ENCODE results near the gene FGGY.

FGGY gene

DNA sequence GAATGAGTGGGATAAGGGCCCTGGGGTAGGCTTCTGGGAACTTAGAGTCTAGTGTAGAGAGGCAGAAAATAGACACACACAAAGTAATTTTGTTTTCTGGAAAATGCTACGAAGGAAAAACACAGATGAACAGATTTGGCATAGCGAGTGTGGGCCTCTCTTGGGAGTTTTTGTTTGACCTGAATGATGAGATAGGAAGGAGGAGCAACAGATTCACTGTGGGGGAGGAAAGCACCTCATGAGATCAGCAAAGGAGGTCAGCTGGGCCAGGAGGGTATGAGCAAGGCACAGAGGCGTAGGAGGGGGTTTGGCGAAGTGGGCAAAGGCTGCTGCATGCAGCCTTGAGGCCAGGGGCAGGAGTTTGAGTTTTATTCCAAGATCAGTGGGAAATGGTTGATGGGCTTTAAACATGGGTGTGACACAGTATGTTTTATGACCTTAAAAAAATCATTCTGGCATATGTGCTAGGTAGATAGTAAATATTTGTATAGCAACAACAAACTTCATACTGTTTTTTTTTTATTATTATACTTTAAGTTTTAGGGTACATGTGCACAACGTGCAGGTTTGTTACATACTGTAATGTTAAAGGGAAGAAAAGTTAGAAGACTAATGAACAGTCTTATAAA, 57.9 kb downstream of the FGGY start:
- DNase-seq, result no peak

DNA sequence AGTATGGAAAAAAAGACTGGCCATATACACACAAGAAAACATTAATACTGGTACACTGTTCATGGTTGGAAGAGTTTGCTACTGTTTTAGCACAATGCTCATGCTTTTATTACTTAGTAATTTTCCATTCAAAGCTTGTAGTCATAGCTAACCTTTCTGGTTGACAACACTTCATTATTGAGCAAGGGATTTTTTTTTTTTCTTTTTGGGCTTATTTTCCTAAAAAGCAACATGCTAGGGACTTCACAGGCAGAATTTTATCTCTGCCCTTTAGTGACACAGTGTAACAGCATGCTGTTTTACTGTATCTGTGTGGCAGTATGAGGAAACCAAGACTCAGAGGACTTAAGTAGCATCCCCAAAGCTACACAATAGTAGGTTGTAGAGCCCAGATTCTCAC, 58.5 kb downstream of the FGGY start:
- DNase-seq, result no peak

DNA sequence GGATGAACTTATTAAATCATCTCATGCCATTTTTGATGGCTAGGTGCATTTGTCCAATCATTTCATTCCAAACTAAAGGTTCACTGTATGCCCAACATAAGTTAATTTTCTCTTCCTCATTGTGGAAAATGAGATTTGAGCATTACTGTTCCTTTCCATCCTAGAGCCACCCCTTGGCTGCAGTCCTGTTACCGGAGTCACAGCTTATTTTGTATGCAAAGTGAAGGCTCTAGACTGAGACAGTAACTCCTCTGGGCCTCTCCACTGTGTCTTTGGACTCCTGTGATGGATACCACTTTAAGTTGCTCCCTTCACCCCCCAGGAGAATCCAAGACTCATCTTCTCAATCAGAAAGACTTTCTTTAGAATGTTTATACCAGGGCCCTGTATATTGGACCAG, 59.7 kb downstream of the FGGY start:
- no peak for DNase-seq

DNA sequence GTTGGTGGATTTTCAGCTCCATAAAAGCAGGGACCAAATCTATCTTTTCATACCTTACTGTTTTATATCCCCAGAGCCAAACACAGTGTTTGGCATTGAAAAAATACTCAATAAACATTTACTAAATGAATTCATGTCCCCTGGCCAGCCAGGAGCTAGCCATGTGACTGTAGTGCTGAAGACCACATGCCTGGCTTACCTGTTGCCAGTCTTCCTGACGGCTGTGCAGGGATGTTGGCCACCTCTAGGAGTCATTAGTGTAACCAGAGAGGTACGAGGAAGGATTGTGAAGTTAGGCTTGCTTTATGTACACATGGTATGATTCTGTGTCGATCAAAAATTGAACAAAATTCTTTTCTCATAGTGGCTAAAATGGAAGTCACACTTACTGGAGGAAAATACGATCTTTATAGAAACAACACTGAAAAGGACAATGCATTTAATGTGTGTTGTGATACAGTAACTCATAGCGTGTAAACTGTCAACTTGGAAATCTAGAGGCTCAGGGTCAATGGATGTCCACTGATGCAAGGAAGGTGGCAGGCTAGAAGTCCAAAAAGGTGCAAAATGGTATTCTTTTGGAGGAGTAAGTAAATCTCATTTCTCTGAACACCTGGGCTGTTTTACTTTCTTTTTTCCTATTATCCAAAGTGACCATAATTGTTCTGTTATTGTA, 60.9 kb downstream of the FGGY start:
- DNase-seq, result no peak

DNA sequence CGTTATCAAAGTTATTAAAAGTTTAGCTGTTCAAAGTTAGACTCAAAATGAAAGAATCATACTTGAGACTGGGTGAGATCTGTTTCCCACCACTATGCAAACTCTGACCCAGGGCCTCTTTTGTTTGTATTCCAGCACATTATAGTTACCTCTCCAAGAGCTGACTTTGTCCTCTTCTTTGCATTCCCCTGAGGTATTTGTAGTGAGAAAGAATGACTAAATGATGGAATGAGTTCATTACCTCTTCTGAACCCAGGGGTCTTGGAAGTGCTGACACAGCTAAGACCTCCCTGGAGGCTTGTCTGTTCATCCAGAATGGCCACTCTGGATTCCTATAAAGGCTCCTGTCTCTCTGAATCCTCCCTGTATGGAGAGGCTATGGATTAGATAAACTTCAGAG, 62.4 kb downstream of the FGGY start:
- DNase-seq, result no peak

DNA sequence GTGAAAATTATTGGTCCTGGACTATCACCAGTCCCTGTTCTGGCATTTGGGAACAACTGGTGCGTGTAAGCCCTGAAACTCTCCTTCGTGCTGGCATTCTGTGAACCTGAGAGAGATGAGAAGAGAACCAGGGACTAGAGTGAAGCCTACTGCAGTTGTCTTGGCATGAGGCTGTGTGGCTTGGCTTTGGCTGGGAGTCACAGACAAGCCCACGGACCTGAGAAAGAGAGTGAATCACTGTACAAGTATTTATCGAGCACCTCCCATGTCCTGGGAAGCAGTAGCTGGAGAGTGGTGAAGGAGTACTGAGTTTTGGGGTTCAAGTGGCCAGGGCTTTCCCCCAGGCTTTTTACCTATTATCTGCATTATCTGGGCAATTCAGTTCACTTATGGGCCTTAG, 63.3 kb downstream of the FGGY start:
- no peak for DNase-seq

DNA sequence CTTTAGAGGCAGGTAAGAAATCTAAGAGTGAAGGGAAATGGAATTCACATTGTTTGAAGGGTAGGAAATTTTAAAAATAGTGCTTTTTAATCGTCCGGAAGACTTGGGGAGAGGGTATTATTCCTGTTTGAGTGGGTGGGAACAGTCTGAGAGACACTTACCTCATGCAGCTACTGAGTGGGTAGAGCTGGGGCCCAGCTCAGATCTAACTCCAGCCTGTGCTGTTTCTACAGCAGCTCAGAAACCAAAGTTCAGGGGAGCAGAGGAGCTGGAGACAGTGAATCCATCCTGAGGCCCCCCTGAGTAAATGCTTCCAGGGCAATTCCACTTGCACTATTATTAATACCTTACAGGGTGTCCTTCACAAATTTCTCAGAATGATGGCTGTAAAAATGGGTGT, 63.8 kb downstream of the FGGY start:
- DNase-seq, result no peak

DNA sequence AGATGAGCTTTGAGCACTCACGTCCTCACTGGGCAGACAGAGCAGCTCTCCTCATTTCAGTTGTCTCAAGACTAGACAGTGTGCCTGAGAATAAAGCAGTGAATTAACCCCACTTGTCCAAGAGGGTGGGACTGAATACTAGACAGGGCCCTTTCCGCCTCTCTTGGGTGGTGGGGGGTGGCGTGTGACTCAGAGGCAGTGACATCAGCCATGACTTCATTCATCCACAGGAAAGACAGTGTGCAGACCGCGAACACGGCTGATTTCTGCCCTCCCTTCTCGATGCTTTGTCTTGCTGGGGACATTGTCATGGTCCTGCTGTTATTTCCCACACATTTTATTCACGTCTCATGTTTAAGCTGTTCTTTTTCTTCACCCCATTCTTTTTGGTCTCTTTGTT, 64.9 kb downstream of the FGGY start:
- DNase-seq, result no peak

DNA sequence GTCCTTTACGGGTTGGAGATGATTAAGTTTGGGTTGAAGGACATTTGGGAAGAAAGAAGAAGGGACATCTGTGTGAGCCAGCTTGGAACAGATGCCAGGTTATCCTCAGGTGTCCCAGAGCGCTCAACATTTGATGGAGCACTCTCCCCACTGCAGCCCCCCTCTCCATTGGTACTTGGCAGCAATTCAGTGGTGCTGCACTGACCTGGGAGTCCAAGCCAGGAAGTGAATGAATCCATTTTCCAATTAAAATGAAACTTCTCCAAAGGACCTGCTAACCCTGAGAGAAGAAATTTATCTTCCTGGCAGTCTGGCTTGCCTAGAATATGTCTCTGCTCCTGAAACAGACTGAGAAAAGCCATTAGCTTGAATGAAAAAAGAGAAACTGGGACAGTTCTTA, 67.1 kb downstream of the FGGY start:
- no peak for DNase-seq

DNA sequence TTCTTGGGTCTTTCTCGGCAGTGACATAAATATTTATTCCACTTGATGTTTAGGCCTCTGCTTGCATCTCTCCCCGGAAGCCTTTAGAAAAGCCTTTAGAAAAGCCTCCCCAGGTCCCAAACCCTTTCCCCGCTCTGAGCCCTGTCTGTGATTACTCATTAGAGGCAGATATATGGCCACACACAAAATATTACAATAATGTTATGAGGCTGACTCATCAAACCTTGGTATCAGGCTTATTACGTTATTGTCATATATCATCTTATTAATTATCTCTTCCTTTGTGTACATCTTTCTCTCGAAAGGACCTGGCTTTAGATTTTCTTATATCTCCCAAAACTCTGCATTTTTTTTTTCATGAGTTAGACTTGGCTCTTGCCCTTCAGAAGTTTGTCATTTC, 69.5 kb downstream of the FGGY start:
- DNase-seq, result no peak

DNA sequence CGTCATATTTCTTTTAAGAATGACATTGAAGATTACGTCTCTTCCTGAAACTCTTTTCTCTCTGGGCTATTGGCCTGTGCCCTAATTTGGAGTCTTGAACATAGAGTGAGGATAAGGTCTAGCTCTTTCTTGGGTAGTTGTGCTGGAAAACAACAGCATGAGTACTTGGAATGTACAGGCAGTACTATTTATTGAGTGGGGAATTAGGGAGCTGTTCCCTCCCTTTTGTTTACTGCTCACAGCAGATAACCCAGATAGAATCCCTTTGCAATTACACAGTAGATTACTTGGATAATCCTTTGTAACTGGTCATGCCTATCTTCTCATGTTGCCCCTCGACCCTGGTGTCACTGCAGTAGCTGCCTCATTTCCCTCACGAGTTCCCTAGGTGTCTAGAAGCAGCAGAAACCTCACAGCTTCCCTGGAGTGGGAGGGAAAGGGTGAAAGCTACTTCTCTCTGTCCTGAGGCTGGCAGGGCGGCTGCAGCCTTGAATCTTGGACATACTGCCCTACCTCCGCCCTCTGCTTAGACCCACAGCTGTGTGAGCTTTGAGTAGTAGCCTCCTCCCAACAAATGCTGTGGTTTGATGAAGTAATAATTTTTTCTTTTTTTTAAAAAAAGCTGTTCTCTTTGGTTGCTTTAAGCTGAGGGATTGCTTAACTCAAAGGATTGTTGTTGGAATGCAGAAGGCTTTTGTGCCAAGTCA, 70.6 kb downstream of the FGGY start:
- no peak for DNase-seq

DNA sequence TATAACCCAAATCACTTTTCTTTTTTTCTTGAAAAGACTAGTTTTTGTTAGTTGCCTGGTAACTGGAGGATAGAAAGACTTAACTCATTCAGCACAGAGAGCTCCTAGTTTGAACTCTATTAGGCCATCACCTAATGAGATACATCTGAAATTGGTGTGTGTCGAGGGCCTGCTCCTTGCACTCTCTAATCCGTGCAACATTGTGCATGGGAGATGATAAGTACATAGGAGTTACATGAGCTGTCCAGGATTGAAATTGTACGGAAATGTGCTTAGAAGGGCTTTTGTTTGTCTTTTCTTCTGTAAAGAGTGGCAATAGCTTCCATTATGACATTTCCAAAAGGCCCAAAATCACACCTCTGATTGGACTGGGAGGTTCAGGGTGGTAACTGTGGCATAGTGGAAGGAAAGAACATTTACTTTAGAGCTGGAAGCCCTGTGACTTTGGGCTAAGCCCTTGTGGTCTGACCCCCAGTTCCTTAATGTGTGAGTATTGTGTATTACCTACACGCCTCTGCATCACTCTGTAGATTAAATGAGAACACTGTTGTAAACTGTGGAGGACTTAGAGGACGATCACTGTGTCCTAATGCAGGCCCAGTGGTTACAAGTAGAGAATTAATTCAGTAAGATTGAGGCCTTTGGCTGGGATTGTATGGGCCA, 71.2 kb downstream of the FGGY start:
- no peak for DNase-seq

DNA sequence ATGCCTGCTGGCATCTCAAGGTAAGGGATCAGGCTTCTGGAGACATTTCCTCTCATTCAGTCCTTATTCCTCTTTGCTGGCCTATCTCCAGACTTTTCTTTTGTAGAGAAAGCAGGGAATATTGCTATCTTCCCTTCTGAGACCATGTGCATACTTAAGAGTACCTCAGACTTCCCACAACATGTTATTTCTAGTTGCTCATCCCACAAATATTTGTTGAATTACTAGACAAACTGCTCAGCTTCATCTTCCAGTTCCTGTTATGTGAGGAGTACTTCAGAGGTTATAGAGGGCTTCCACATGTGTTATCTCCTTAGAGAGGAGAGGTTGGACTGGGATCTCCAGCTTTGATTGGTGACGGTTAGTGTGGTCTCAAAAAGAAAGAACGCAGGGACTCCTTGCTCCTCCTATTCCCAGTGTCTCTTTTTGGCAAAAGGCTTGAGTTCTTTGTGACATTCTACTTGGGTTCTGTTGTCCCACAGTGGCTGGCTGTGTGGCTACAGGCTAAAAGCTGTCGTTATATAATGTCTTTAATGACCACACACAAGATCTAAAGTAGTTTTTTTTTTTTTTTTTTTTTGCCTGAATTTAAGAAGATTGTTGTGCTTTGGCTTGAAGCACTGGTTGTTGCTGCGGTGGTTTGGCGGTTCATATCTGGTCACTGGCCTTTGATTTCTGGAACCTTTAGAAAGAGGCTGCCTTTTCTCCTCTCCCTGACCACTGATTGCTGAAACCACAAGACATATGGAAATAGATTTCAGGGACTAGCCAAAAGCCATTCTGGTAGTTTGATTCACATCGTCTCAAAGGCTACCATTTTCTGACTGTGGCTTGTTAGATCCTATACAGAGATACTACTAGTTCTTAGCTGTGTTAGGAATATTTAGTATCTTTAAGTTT, 78.7 kb downstream of the FGGY start:
- DNase-seq, result no peak

DNA sequence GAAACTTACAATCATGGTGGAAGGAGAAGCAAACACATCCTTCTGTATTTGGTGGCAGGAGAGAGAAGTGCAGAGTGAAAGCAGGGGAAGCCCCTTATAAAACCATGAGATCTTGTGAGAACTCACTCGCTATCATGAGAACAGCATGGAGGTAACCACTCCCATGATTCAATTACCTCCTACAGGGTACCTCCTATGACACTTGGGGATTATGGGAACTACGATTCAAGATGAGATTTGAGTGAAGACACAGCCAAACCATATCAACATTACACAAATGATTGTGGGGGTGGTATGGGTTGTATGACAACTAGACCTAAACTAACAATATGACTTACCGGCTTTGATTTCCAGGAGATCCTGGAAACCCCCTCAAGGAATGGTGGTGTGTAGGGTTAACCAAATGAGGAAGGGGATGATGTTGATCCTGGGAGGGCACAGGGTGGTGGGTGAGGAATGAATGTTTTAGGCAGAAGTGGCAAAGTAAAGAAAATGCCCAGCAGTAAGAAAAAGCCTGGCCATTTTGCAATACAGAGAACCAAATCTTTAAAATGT, 80.5 kb downstream of the FGGY start:
- no peak for DNase-seq

DNA sequence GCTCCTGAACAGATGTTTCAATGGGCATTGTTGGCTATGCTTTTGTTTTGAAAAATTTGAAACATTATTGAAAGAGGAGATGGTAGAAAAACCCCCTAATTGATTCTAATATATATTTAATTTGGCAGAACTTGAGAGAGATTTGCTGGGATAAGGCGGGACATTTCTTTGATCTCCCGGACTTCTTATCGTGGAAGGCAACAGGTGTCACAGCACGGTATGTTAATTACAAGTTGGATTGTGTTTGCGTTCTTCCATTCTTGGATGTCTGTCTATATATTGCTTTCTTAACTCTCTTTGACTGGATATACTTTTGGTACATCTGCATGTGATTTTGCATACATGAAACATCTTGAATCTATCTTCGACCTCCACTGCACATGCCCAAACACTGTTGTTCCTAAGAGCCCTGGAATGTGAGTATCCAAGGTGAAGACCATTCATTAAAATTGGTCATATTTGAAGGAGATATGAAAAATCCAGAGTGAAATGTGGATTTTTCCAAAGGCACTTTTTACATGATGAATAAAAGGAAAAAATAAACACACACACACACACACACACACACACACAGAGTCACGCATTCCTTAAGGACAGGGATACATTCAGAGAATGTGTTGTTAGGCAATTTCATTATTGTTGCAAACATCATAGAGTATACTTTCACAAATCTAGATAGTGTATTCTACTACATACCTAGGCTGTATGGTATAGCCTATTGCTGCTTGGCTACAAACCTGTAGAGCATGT, 81.9 kb downstream of the FGGY start:
- no peak for DNase-seq

DNA sequence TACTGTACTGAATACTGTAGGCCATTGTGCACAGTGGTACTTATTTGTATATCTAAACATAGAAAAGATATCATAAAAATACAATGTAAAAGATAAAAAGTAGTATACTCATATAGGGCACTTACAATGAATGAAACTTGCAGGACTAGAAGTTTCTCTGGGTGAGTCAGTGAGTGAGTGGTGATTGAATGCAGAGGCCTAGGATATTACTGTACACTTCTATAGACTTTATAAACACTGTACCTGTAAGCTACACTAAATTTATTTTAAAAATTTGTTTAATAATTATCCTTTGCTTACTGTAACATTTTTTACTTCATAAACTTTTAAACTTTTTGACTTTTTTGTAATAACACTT, 82.5 kb downstream of the FGGY start:
- no peak for DNase-seq

DNA sequence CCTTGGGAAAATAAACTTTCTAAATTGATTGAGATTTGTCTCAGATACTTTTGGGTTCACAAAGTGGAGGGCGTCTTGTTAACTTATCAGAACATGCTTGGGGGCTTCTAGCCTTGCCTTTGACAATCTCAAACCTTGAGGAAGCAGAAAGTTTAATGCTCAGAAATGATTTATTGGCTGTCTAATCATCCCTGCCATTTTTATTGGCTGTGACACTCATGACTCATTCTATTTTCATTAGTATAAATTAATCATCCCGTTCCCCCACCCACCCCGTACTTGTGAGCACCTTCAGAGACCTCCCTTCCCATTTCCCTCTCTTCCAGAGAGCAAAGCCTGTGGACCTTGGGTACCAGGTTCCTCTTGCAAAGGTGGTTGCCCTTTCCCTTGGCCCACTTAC, 87.1 kb downstream of the FGGY start:
- no peak for DNase-seq

DNA sequence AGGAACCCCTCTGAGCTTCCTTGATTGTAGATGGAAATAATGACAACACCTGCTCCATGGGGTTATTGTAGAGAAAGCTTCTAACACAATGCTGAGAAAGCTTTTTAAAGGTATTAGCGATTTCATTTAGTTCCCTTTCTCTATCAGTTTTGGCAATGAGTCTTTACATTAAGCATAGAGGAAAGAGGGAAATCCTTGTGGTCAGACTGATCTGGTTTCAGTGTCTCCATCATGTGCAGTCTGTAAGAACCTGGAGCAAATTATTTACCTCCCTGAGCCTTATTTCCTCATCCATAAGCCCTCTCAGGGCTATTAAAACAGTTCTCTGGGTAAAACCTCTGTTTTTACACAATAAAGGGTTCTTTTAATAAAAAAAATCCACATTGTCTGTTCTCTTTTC, 87.5 kb downstream of the FGGY start:
- no peak for DNase-seq

DNA sequence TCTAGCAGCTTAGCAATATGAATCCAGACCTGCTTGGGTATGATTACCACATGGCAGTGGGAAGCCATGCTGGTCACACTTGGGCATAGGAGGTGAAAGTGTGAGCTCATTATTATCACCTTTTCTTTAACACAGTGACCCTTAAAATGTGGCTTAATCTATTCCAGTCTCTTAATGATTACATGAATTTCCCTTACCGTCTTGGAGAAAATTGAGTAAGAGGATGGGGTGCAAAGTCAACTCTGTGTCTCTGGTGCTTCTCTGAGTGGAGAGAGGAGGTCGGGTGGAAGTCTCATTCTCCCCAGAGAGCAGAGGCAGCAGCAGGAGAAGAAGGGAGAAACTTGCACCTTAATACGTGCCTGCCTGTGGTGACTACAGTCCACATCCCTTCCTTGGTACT, 91.3 kb downstream of the FGGY start:
- DNase-seq, result no peak

DNA sequence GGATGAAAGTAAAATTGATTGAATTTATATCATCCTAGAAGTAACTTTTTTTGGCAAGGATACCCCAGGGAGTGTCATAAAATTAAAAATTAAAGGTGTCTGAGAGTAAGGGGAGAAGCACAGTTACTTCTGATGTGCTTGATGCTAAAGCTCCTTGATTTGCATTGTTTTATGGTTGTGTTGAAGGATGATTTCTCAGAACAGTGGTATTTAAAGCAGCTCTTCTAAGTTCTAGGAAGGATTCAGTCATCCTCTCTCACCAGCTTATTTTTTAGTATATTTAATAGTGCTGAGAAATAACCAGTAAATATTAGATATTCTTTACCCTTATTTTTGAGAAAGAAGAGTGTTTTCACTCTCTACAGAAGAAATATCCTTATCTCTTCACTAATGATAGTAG, 93.0 kb downstream of the FGGY start:
- no peak for DNase-seq

DNA sequence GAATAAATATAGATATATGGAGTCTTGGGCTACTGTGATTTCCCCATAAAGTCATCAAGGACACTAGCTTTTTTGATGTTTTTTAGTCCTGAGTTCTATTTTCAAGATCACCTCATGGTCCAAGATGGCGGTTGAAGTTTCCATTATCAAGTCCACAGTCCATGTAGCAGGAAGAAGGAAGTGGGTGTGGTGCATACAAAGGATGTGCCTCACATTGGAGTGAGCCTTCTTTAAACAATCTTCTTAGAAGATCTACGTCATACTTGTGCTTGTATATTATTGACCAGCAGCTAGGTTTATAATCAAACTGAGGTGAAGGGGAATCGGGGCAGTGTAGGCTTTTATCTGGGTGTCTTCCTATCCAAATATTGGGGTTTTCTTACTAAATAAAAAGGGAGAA, 93.4 kb downstream of the FGGY start:
- no peak for DNase-seq
